ENCODE data around the gene SRGAP2C. TPM values are rescaled to one million over a fixed set of nuclear protein-coding genes. Genes with fewer than 3 reads are reported as not detected.
"Not testable (repeated sequence)": the region's sequence is repeated elsewhere in the genome, so short reads cannot be mapped to it uniquely, and the experiment has no call there.

Gene SRGAP2C
- polyA plus RNA-seq, 1 donor (not counting 4 experiments of a cell fraction or from before 2014, with no cell fraction given), result 4.5 TPM

GRCh38 chr1:121205786-121206711 lies 21.3 kb downstream of the SRGAP2C start:
- FAIRE-seq; H4K20me1 ChIP-seq (ENCODE audit: control insufficient read depth, extremely low read depth, insufficient read depth, low read length); dilution Hi-C loops (cut with MboI; ENCODE audit: extremely low pct_ligation_motif_present, low sequenced_read_pairs); H3K9ac ChIP-seq (ENCODE audit: control insufficient read depth, extremely low read depth, insufficient read depth, low read length); H3K4me3 ChIP-seq (ENCODE audit: control insufficient read depth in 2 of 3, extremely low read depth in 1 of 3, insufficient read depth in 2 of 3, low read depth in 1 of 3, low read length in 3 of 3); H2AFZ ChIP-seq (ENCODE audit: control insufficient read depth, low read length); H3K27me3 ChIP-seq (ENCODE audit: control insufficient read depth, extremely low read depth, insufficient read depth, low read length); H3K79me2 ChIP-seq (ENCODE audit: control insufficient read depth, insufficient read depth, low read length); DNase-seq (ENCODE audit: low read depth, low spot score); H3K4me2 ChIP-seq (ENCODE audit: control insufficient read depth, extremely low read depth, insufficient read depth, low read depth, low read length); H3K9me3 ChIP-seq (ENCODE audit: control insufficient read depth, low read depth, low read length); H3K9me1 ChIP-seq (ENCODE audit: control insufficient read depth, extremely low read depth, insufficient read depth, low read length); H3K27ac ChIP-seq (ENCODE audit: control insufficient read depth, insufficient read depth, low read length); H3K36me3 ChIP-seq (ENCODE audit: control insufficient read depth in 2 of 2, extremely low read depth in 1 of 2, insufficient read depth in 2 of 2, low read length in 2 of 2); H3K4me1 ChIP-seq (ENCODE audit: control insufficient read depth, extremely low read depth, insufficient read depth, low read length): not testable (repeated sequence)

- H3K79me2 ChIP-seq (ENCODE audit: control insufficient read depth, insufficient read depth, low read length); H3K4me3 ChIP-seq (ENCODE audit: control insufficient read depth in 2 of 3, extremely low read depth in 1 of 3, insufficient read depth in 2 of 3, low read depth in 1 of 3, low read length in 3 of 3); H3K4me2 ChIP-seq (ENCODE audit: control insufficient read depth, extremely low read depth, insufficient read depth, low read depth, low read length); H3K27me3 ChIP-seq (ENCODE audit: control insufficient read depth, extremely low read depth, insufficient read depth, low read length); H3K9me1 ChIP-seq (ENCODE audit: control insufficient read depth, extremely low read depth, insufficient read depth, low read length); H3K9me3 ChIP-seq (ENCODE audit: control insufficient read depth, low read depth, low read length); H3K36me3 ChIP-seq (ENCODE audit: control insufficient read depth in 2 of 2, extremely low read depth in 1 of 2, insufficient read depth in 2 of 2, low read length in 2 of 2); H3K4me1 ChIP-seq (ENCODE audit: control insufficient read depth, extremely low read depth, insufficient read depth, low read length); H2AFZ ChIP-seq (ENCODE audit: control insufficient read depth, low read length); H4K20me1 ChIP-seq (ENCODE audit: control insufficient read depth, extremely low read depth, insufficient read depth, low read length); H3K9ac ChIP-seq (ENCODE audit: control insufficient read depth, extremely low read depth, insufficient read depth, low read length); DNase-seq (ENCODE audit: low read depth, low spot score); dilution Hi-C loops (cut with MboI; ENCODE audit: extremely low pct_ligation_motif_present, low sequenced_read_pairs); FAIRE-seq; H3K27ac ChIP-seq (ENCODE audit: control insufficient read depth, insufficient read depth, low read length): not testable (repeated sequence)
These were observed 22.6 kb downstream of the SRGAP2C start for GRCh38 chr1:121207328-121207727.

DNA sequence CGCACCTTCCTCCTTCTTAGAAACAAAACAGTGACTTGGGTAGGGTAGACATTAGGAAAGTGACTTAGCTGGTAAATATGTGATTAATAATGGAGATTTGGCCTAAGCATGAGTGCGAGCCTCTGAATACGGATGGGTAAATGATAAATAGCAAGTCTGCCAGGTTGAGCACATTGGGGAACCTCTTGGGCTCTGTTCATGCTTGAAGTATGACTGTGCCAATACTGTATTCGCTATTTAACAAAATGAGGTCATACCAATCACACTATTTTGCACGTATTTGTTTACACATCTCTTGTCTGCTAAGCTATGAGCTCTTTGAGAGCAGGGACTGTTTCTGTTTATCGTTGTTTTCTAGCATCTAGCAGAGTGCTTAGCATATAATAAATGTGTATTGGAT lies 23.6 kb downstream of the SRGAP2C start:
- H3K4me1 ChIP-seq (ENCODE audit: control insufficient read depth, extremely low read depth, insufficient read depth, low read length); H3K4me2 ChIP-seq (ENCODE audit: control insufficient read depth, extremely low read depth, insufficient read depth, low read depth, low read length); H3K79me2 ChIP-seq (ENCODE audit: control insufficient read depth, insufficient read depth, low read length); H3K9ac ChIP-seq (ENCODE audit: control insufficient read depth, extremely low read depth, insufficient read depth, low read length); dilution Hi-C loops (cut with MboI; ENCODE audit: extremely low pct_ligation_motif_present, low sequenced_read_pairs); FAIRE-seq; H3K4me3 ChIP-seq (ENCODE audit: control insufficient read depth in 2 of 3, extremely low read depth in 1 of 3, insufficient read depth in 2 of 3, low read depth in 1 of 3, low read length in 3 of 3); H3K36me3 ChIP-seq (ENCODE audit: control insufficient read depth in 2 of 2, extremely low read depth in 1 of 2, insufficient read depth in 2 of 2, low read length in 2 of 2); H3K27me3 ChIP-seq (ENCODE audit: control insufficient read depth, extremely low read depth, insufficient read depth, low read length); DNase-seq (ENCODE audit: low read depth, low spot score); H3K9me3 ChIP-seq (ENCODE audit: control insufficient read depth, low read depth, low read length); H4K20me1 ChIP-seq (ENCODE audit: control insufficient read depth, extremely low read depth, insufficient read depth, low read length); H3K27ac ChIP-seq (ENCODE audit: control insufficient read depth, insufficient read depth, low read length); H2AFZ ChIP-seq (ENCODE audit: control insufficient read depth, low read length); H3K9me1 ChIP-seq (ENCODE audit: control insufficient read depth, extremely low read depth, insufficient read depth, low read length): not testable (repeated sequence)

DNA sequence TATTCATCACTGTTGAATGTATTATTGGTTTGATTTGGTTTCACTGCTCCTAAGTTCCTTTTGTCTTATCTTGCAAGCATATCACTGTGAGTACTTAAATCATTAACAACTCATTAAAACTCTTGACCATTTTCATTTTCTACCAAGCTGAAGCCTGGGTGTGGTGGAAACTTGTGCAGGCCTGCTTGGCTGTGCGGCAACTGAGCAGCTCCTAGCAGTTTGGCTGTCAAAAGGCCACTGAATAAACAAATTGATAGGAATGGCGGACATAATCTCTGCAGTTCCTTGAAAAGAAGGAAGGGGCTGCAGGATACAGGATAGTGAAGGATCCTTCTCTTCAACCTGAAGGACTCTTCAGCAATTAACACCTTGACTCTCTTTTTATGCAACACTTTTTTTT lies 26.0 kb downstream of the SRGAP2C start:
- dilution Hi-C loops (cut with MboI; ENCODE audit: extremely low pct_ligation_motif_present, low sequenced_read_pairs); DNase-seq (ENCODE audit: low read depth, low spot score); H3K4me2 ChIP-seq (ENCODE audit: control insufficient read depth, extremely low read depth, insufficient read depth, low read depth, low read length); H3K9me3 ChIP-seq (ENCODE audit: control insufficient read depth, low read depth, low read length); H4K20me1 ChIP-seq (ENCODE audit: control insufficient read depth, extremely low read depth, insufficient read depth, low read length); H3K27me3 ChIP-seq (ENCODE audit: control insufficient read depth, extremely low read depth, insufficient read depth, low read length); H2AFZ ChIP-seq (ENCODE audit: control insufficient read depth, low read length); H3K9ac ChIP-seq (ENCODE audit: control insufficient read depth, extremely low read depth, insufficient read depth, low read length); H3K27ac ChIP-seq (ENCODE audit: control insufficient read depth, insufficient read depth, low read length); H3K9me1 ChIP-seq (ENCODE audit: control insufficient read depth, extremely low read depth, insufficient read depth, low read length); H3K79me2 ChIP-seq (ENCODE audit: control insufficient read depth, insufficient read depth, low read length); H3K36me3 ChIP-seq (ENCODE audit: control insufficient read depth in 2 of 2, extremely low read depth in 1 of 2, insufficient read depth in 2 of 2, low read length in 2 of 2); FAIRE-seq; H3K4me1 ChIP-seq (ENCODE audit: control insufficient read depth, extremely low read depth, insufficient read depth, low read length); H3K4me3 ChIP-seq (ENCODE audit: control insufficient read depth in 2 of 3, extremely low read depth in 1 of 3, insufficient read depth in 2 of 3, low read depth in 1 of 3, low read length in 3 of 3): not testable (repeated sequence)

DNA sequence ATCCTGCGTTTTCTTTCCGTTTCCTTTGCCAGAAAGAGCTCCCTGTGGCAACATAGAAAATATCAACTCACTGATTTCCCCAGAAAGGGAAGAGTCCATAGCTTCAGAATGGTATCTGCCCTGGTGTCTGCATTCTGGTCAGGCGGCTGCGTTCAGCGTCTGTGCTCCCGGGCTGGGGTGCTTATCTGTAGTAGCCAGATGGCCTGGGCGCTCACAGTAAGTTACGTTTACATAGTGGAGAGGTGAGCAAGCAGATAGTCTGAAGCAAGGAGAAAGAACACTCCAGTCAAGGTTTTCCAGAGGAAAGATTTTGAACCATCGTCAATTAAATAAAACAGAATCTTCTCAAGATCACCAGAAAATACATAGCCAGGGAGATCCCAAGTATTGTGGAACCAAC lies 28.7 kb downstream of the SRGAP2C start:
- H3K27ac ChIP-seq (ENCODE audit: control insufficient read depth, insufficient read depth, low read length); FAIRE-seq; H3K27me3 ChIP-seq (ENCODE audit: control insufficient read depth, extremely low read depth, insufficient read depth, low read length); H3K4me1 ChIP-seq (ENCODE audit: control insufficient read depth, extremely low read depth, insufficient read depth, low read length); H3K9me3 ChIP-seq (ENCODE audit: control insufficient read depth, low read depth, low read length); H3K9ac ChIP-seq (ENCODE audit: control insufficient read depth, extremely low read depth, insufficient read depth, low read length); H3K36me3 ChIP-seq (ENCODE audit: control insufficient read depth in 2 of 2, extremely low read depth in 1 of 2, insufficient read depth in 2 of 2, low read length in 2 of 2); H3K9me1 ChIP-seq (ENCODE audit: control insufficient read depth, extremely low read depth, insufficient read depth, low read length); H3K4me2 ChIP-seq (ENCODE audit: control insufficient read depth, extremely low read depth, insufficient read depth, low read depth, low read length); H2AFZ ChIP-seq (ENCODE audit: control insufficient read depth, low read length); dilution Hi-C loops (cut with MboI; ENCODE audit: extremely low pct_ligation_motif_present, low sequenced_read_pairs); DNase-seq (ENCODE audit: low read depth, low spot score); H3K79me2 ChIP-seq (ENCODE audit: control insufficient read depth, insufficient read depth, low read length); H3K4me3 ChIP-seq (ENCODE audit: control insufficient read depth in 2 of 3, extremely low read depth in 1 of 3, insufficient read depth in 2 of 3, low read depth in 1 of 3, low read length in 3 of 3); H4K20me1 ChIP-seq (ENCODE audit: control insufficient read depth, extremely low read depth, insufficient read depth, low read length): not testable (repeated sequence)
